Neuron (in vitro differentiated cells): ENCODE results near the gene FAIM.
A peak's percentile ranks its signal among the peaks of the same experiment; 100 is the strongest.
"Not testable (repeated sequence)": the region's sequence is repeated elsewhere in the genome, so short reads cannot be mapped to it uniquely, and the experiment has no call there.

ENCODE experiments used
- H2AFZ ChIP-seq: one replicate; pipeline ENCODE4 v1.6.1; 2013; ENCODE audit warnings: low read depth, mild to moderate bottlenecking, inconsistent platforms, low read length, moderate library complexity
- H3K27me3 ChIP-seq: one replicate; pipeline ENCODE4 v1.6.1; 2013; ENCODE audit warnings: low read length; ENCODE audit not compliant: insufficient read depth
- H3K36me3 ChIP-seq: one replicate; pipeline ENCODE4 v1.6.1; 2013; ENCODE audit warnings: low read length; ENCODE audit not compliant: insufficient read depth
- H3K4me1 ChIP-seq: one replicate; pipeline ENCODE4 v1.6.1; 2013; ENCODE audit warnings: low read length; ENCODE audit not compliant: insufficient read depth
- H3K4me3 ChIP-seq: 2 replicates; pipeline ENCODE4 v1.5.1; 2013; ENCODE audit warnings: mild to moderate bottlenecking, low read length, moderate library complexity
- H3K9me3 ChIP-seq: one replicate; pipeline ENCODE4 v1.6.1; 2013; ENCODE audit warnings: low read length

FAIM gene

GRCh38 chr3:138591392-138591791 lies 17.2 kb upstream of the FAIM start:
- H3K36me3 ChIP-seq = peaks cover 5% of the 10 kb centered on the region
- H3K4me1 ChIP-seq = no peaks in the 10 kb centered on the region
- no peak overlapping the region for H3K4me3 ChIP-seq
- no peaks in the 10 kb centered on the region for H3K9me3 ChIP-seq
- no peaks in the 10 kb centered on the region for H3K27me3 ChIP-seq
- no peak overlapping the region for H2AFZ ChIP-seq

- no peaks in the 10 kb centered on the region for H3K9me3 ChIP-seq
- H3K36me3 ChIP-seq = peaks cover 2% of the 10 kb centered on the region
- H3K4me1 ChIP-seq = no peaks in the 10 kb centered on the region
- peak overlapping the region; percentile 92 for H2AFZ ChIP-seq
- no peaks in the 10 kb centered on the region for H3K27me3 ChIP-seq
- H3K4me3 ChIP-seq = peak overlapping the region; percentile 67
These were observed 15.0 kb upstream of the FAIM start for GRCh38 chr3:138593488-138594149.

GRCh38 chr3:138594150-138594934 lies 14.2 kb upstream of the FAIM start, which contains the start of gene CEP70:
Gene CEP70, minus strand, starts transcription at chr3:138594260. Its CDS starts 21,333 bp downstream, at chr3:138572927.
- Histone ChIP-seq H3K4me3 (peak within 1 kb of the TSS; percentile 67), H3K27me3 (no peaks in the 10 kb centered on the region), H3K9me3 (no peaks in the 10 kb centered on the region), H3K36me3 (no peaks in the 10 kb centered on the region), H2AFZ (peak within 1 kb of the TSS; percentile 92), H3K4me1 (no peaks in the 10 kb centered on the region)

- Histone ChIP-seq H2AFZ (peak overlapping the region; percentile 92), H3K4me3 (peak overlapping the region; percentile 67), H3K27me3 (no peaks in the 10 kb centered on the region), H3K4me1 (no peaks in the 10 kb centered on the region), H3K9me3 (no peaks in the 10 kb centered on the region), H3K36me3 (no peaks in the 10 kb centered on the region)
These were observed 13.5 kb upstream of the FAIM start for GRCh38 chr3:138594935-138595610.

- not testable (repeated sequence) for H3K27me3 ChIP-seq, H3K4me1 ChIP-seq, H3K36me3 ChIP-seq, H3K4me3 ChIP-seq, H3K9me3 ChIP-seq, H2AFZ ChIP-seq
These were observed 11.2 kb upstream of the FAIM start for GRCh38 chr3:138597186-138597976.

- Histone ChIP-seq H3K36me3 (no peaks in the 10 kb centered on the region), H3K4me1 (no peaks in the 10 kb centered on the region), H3K9me3 (no peaks in the 10 kb centered on the region), H3K4me3 (no peak overlapping the region), H3K27me3 (no peaks in the 10 kb centered on the region), H2AFZ (no peak overlapping the region)
These were observed 10.0 kb upstream of the FAIM start for GRCh38 chr3:138598534-138598933.

GRCh38 chr3:138600100-138600745 lies 8.3 kb upstream of the FAIM start:
- H3K27me3 ChIP-seq = no peaks in the 10 kb centered on the region

GRCh38 chr3:138601661-138602060 lies 6.9 kb upstream of the FAIM start:
- H3K4me1 ChIP-seq, H3K36me3 ChIP-seq, H2AFZ ChIP-seq, H3K9me3 ChIP-seq, H3K27me3 ChIP-seq, H3K4me3 ChIP-seq: not testable (repeated sequence)

More at GRCh38 chr3:138600100-138600745, 8.3 kb upstream of the FAIM start:
- Histone ChIP-seq H3K36me3 (no peaks in the 10 kb centered on the region), H2AFZ (no peak overlapping the region), H3K4me3 (no peak overlapping the region), H3K4me1 (no peaks in the 10 kb centered on the region), H3K9me3 (peaks cover 2% of the 10 kb centered on the region)

GRCh38 chr3:138604106-138604595 lies 4.4 kb upstream of the FAIM start:
- H3K27me3 ChIP-seq, H3K4me3 ChIP-seq, H3K36me3 ChIP-seq, H3K4me1 ChIP-seq, H2AFZ ChIP-seq, H3K9me3 ChIP-seq: not testable (repeated sequence)

- Histone ChIP-seq H3K27me3 (peaks cover 11% of the 10 kb centered on the region), H3K4me1 (no peaks in the 10 kb centered on the region), H3K9me3 (no peaks in the 10 kb centered on the region), H3K4me3 (no peak overlapping the region), H3K36me3 (no peaks in the 10 kb centered on the region), H2AFZ (no peak overlapping the region)
These were observed 1.3 kb downstream of the FAIM start for GRCh38 chr3:138609898-138610266.

GRCh38 chr3:138615462-138615861 lies 6.9 kb downstream of the FAIM start:
- no peak overlapping the region for H2AFZ ChIP-seq
- no peak overlapping the region for H3K4me3 ChIP-seq
- H3K9me3 ChIP-seq = no peaks in the 10 kb centered on the region
- H3K4me1 ChIP-seq = no peaks in the 10 kb centered on the region
- H3K27me3 ChIP-seq = no peaks in the 10 kb centered on the region
- no peaks in the 10 kb centered on the region for H3K36me3 ChIP-seq

- no peaks in the 10 kb centered on the region for H3K36me3 ChIP-seq
- no peaks in the 10 kb centered on the region for H3K9me3 ChIP-seq
- no peak overlapping the region for H3K4me3 ChIP-seq
- no peaks in the 10 kb centered on the region for H3K4me1 ChIP-seq
- no peaks in the 10 kb centered on the region for H3K27me3 ChIP-seq
- no peak overlapping the region for H2AFZ ChIP-seq
These were observed 11.9 kb downstream of the FAIM start for GRCh38 chr3:138620431-138620830.
